GM19035 (cell line): ENCODE measurements around the gene HPS6.

Experiments
- ATAC-seq: cut with Tn5 transposase; IDR thresholded peaks from one replicate; pipeline ENCODE4 v1.9.1; 2021; ENCODE audit not compliant: unreplicated experiment

HPS6 gene

GRCh38 chr10:102068216-102068615, 3.1 kb downstream of the HPS6 start:
- no peak for ATAC-seq

DNA sequence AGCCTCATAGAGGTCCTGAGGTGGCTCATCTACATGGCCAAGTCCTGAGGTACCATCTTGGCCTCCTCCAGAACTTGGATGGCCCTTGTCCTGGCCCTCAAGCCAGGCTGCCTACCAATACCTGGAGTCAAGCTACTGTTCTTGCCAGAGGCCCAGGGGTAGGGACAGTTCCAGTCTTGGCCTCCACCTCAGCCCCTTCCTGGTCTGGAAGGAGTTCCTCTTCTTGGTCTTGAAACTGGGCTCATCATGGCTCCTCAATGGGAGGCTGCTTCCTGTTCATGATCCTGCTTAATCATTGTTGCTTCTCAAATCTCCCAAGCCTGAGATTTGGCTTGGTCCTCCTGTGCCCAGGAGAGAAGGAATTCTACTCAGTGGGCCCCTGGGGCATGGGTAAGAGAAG, 3.9 kb downstream of the HPS6 start:
- ATAC-seq = no peak

DNA sequence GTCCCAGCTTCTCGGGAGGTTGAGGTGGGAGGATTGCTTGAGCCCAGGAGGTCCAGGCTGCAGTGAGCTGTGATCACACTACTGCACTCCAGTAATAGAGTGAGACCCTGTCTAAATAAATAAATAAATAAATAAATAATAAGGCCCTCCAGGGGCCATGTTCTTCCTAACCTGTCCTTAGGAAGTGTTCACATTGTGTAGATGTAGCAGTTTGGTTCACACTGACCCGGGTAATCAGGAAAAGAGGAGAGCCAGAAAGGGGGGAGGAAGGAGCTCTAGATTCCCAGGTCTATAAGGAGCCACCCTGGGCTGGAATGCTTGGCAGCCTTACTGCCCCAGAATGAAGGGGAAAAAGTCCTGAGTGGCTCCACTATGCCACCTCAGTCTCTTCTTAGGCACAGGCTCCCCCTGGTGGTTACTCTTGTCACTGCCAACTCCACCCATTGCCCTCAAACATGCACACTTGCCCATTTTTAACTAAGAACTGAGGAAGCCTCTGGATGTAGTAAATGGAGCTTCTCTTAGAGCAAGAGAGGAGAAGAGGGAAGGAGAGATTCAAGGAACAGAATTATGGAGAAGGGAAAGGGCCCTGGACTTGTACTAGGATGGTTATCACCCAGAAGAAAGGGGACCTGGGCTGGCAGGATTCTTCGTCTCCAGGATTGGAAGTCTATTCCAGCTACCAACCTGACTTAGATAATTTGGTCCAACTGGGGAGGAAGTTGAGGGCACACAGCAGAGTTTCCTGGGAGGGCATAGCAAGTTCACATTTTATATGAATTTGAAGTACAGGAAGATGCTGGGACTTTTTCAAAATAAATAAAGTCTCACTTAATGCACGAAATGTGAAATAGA, 7.8 kb downstream of the HPS6 start:
- ATAC-seq = no peak

- no peak for ATAC-seq
Observed at GRCh38 chr10:102083541-102083940, 18.4 kb downstream of the HPS6 start.

DNA sequence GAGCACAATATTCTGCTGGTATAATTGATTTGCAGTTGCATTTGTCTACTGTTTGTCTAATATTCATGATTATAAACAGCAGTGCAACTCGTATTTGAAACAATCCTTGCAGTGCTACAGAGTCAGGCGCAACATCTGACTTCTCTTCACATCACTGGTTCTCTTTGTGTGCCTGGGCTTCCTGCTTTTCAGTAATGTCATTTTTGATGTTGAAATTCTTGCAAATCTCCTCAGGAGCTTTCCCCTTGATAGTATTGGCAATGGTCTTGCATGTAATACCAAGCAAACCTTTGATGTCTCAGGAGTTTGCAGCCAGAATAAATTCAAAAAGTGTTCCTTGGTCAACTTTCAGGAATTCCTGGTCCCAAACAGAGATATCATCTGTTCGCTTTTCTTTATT, 20.2 kb downstream of the HPS6 start:
- no peak for ATAC-seq

DNA sequence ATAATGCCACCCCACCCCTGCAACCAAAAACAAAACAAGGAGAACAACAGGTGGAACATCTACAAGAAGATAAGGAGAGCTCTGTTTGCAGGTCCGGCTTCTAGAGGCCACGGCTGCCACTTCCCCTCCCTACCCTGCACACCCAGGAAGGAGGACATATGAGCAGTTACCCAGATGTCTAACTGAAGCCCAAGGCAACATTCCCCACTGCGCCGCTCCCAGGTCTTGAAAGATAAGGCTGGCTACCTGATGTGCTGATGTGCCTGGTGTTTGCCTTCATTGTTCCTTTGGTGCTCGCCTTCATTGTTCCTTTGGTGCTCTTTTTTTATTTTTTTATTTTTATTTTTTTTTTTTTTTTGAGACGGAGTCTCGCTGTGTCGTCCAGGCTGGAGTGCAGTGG, 21.0 kb downstream of the HPS6 start:
- no peak for ATAC-seq

DNA sequence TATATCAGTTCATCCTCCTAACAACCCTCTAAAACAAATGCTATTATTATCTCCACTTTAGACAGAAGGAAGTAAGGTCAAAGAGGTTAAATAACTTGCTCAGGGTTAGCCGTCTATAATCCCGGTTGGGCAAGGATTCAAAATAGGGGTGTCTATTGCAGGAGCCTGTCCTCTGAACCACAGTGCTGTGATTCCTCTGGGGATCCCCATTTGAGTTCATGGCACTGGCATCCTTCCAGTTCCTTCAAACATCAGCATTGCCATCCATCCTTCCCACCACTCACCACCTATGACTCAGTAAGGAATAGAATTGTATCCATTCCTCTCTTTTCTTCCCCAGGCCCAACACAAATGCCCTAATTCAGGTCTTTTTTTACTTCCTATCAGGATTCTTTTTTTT, 25.6 kb downstream of the HPS6 start:
- no peak for ATAC-seq

GRCh38 chr10:102096449-102096848, 31.3 kb downstream of the HPS6 start:
- ATAC-seq = no peak

DNA sequence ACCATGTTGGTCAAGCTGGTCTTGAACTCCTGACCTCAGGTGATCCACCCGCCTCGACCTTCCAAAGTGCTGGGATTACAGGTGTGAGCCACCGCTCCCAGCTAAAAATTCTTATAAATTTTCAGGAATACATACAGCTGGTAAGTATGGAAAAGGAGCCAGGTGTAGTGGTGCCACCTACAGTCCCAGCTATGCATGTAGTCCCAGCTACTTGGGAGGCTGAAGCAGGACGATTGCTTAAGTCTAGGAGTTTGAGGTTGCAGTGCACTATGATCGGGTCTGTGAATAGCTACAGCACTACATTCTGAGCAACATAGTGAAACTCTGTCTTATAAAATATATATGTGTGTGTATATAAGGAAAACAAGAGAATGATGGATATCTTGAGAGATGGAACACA, 36.0 kb downstream of the HPS6 start:
- ATAC-seq = no peak

DNA sequence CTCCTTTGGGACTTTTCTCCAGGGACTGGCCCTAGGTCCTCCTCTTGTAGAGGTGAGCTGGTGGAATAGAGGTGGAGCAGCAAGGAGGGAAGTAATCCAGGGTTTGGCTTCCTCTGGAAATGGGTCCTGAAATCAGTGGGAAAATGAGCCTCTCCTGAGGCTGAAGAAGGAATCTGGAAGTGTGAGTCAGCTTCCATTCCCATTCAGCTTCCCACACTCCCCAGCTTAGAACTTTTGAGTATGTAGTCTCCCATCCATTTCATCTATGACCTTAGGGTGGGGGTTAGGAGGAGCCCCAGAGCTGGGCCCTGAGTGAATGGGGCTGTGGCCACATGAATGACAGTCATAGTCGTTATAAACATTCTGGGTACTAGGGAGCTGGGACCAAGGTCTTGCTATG, 37.3 kb downstream of the HPS6 start:
- no peak for ATAC-seq

DNA sequence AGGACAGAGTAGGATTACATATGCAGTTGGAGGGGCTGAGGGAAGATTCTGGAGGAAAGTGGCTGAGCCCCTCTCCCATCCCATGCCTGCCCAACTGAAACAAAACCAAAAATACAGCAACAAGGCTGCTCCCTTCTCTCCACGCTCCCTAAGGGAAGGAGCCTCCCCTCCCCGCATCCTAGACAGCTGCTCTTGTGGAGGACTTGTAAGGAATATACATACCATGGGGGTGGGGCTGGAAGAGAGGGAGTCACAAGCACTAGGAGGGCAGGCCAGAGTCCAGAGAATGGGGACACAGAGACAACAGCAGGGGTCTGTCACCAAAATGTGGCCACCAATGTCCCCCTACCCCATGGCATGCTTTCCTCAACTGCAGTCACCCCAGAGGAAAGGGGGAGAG, 41.8 kb downstream of the HPS6 start:
- no peak for ATAC-seq

DNA sequence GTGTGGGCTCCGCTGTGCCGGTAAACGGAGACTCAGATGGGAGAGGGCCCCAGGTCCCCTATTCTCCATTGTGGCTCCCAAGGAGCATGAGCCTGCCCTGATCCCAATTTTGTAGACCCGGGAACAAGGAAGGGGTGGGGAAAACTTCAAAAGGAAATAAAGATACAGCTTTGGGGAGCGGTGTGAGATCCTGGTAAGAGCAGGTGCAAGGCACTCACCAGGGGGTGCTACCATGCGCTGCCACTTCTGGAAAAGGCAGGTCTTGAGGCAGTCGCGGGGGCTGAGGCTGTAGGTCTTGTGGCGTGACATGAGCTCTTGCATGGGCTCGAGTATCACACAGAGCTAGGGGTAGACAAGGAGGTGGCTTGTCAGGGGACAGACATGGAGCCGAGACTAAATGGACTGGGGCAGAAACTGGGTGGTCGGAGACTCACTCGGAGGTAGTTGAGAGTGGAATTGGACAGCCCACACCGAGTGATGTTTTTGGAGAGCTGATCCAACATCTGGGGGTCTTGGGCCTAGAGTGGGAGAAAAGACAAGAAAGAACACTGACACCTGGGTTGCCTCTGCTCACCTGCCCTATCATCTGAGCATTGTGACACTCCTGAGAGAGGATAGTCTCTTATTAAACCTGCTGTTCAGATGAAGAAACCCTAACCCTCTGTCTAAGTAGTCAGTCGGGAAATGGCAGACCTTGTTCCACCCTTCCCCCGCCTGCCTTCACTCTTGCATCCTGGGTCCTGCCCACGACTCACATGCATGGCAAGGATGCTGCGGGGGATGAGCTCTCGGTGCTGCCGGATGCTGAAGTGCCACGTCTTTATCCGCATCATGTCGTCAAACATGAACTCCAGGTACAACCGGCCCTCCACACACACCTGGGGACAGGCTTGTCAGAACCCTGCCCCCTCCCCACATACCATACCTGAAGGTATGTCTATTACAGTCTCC, 44.3 kb downstream of the HPS6 start:
- ATAC-seq = no peak

DNA sequence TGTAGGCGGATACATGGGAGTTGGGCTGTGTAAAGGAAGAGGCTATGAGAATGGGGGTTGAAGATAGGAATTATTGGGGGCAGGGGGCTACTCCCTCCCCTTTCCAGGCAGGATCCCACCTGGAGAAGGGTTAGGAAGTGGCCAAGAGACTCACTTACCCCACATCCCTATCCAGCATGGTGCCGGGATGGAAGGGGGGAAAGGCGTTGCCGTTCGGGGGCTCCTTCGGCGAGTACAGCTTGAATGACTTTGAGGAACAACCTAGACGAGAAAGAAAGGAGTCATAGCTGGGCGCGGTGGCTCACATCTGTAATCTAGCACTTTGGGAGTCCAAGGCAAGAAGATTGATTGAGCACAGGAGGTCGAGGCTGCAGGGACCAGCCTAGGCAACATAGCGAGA, 46.1 kb downstream of the HPS6 start:
- no peak for ATAC-seq

DNA sequence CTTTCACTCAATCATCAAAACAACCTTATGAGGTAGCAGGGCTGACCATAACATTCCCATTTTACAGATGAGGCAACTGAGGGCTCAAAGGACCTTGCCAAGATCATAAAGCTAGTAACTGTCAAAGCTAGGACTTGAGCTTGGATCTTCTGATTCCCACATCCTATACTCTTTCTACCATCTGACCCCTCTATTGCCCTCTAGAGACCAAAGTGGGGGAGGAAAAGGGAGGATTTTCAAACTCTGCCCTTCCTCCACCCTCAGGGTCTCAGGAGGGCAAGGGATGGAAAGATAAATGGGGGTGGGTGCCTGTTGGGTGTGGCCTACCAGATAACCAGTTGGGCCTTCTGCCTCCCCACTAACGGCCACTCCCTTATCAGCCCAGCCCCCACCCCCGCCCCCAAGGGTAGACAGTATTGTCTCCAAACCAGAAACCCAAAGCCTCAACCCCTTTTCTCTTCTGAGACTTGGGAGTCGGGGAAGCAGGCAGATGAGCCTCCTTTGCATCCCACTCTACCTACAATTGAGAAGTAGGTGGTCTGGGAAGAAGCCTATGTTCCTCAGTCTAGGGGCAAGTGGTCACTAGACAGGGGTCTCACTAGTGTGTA, 47.2 kb downstream of the HPS6 start:
- no peak for ATAC-seq

DNA sequence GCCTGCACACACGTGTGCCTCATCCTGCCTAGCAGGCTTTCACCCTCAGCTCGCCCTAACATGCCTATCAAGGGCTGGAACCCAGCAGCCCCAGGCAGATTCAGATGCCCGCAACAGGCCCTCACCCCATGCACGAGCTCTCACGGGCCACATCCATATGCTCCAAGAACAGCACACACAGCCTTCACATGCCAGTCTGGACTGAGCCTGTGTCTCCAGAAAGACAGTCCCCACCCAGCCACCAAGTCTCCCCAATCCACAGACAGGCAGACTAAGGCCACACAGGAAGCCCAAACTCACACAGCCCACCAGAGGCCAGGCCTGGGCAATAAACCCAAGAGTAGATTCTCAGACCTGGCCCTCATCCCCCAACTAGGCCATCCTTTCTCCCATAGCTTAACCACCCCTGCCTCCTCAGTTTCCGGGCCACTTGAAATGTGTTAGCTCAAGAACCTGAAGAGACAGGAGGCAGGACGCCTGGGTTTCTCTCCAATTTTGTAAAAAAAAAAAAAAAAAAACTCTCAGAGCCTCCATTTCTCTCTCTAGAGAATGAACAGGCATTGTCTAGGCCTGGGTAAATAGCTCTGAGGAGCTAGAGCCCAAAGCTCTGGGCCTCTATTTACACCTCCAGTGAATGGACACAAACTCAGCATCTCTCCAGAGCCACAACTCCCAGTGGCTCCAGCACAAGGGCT, 48.3 kb downstream of the HPS6 start:
- ATAC-seq = no peak

DNA sequence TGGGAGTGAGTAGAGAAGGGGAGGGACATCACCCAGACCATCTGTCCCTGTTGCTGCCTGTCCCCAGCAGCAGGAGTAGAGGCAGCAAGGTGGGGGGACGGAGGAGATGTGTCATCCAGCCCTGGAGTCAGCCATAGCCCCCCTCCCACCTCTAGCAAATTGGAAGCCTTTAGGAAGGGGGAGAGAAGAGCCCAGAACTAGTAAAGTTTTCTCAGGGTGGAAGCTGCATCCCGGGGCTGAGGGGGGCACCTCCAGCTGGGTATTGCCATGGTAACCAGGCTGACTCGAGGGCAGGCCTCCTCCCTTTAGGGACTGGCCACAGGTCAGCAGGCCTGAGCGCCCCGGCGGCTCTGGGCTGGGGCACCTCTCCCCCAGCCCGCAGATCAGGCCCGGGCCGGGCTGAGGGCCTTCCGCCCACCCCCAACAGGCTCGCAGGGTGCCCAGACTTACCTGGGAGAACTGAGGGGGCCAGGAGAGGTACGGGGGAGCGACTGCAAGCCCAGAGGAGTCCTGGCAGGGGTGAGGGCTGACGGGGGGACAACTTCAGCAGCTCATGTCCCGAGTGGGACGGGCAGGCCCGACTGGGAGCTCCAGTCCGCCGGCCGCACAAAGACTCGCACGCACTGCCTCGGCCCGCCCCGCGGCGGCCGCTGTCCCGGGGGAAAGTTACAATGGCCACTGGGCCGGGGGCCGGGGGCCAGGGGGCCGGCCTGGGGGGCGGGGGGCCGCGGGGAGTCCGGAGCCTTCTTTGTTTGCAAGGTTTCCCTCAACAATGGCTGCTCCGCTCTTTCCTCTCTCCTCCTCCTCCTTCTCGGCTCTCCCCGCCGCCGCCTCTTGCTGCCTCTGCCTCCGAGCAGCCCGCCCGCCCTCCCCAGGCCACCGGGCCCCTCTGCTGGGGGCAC, 49.1 kb downstream of the HPS6 start:
- ATAC-seq = peak; percentile 29

- ATAC-seq = peak; percentile 61
Observed at GRCh38 chr10:102114861-102115618, 49.9 kb downstream of the HPS6 start.

GRCh38 chr10:102115775-102116174, 50.6 kb downstream of the HPS6 start:
- no peak for ATAC-seq

GRCh38 chr10:102116656-102117055, 51.5 kb downstream of the HPS6 start:
- ATAC-seq = no peak
